ENCODE results near the gene ABCA13.

ABCA13 gene

GRCh38 chr7:48305661-48306060, 134.4 kb downstream of the ABCA13 start:
- Mint-ChIP-seq H3K27me3 (no peaks in the 10 kb centered on the region), H3K9me3 (no peaks in the 10 kb centered on the region), H3K4me1 (ENCODE audit: low read depth) (no peaks in the 10 kb centered on the region), H3K27ac (no peak overlapping the region), H3K36me3 (ENCODE audit: low read depth) (no peaks in the 10 kb centered on the region), H3K4me3 (no peak overlapping the region)
- intact Hi-C loops (cut with micrococcal nuclease) = loop anchor here (10.0 kb wide), 1 partner anchor 859 kb away; no protein-coding TSS in a partner anchor

- H3K27ac Mint-ChIP-seq = no peak overlapping the region
- no peak overlapping the region for H3K4me3 Mint-ChIP-seq
- H3K4me1 Mint-ChIP-seq (ENCODE audit: low read depth) = no peaks in the 10 kb centered on the region
- H3K9me3 Mint-ChIP-seq = no peaks in the 10 kb centered on the region
- H3K36me3 Mint-ChIP-seq (ENCODE audit: low read depth) = no peaks in the 10 kb centered on the region
- intact Hi-C loops (cut with micrococcal nuclease) = loop anchor here (10.0 kb wide), 1 partner anchor 858 kb away; no protein-coding TSS in a partner anchor
- no peaks in the 10 kb centered on the region for H3K27me3 Mint-ChIP-seq
Measured at GRCh38 chr7:48307041-48307714, 135.9 kb downstream of the ABCA13 start.

GRCh38 chr7:48309720-48310119, 138.5 kb downstream of the ABCA13 start:
- Mint-ChIP-seq H3K9me3 (no peaks in the 10 kb centered on the region), H3K36me3 (ENCODE audit: low read depth) (no peaks in the 10 kb centered on the region), H3K4me1 (ENCODE audit: low read depth) (no peaks in the 10 kb centered on the region), H3K4me3 (no peak overlapping the region), H3K27me3 (no peaks in the 10 kb centered on the region), H3K27ac (no peak overlapping the region)
- intact Hi-C loops (cut with micrococcal nuclease) = loop anchor here (10.0 kb wide), 1 partner anchor 855 kb away; no protein-coding TSS in a partner anchor

- H3K9me3 Mint-ChIP-seq = no peaks in the 10 kb centered on the region
- no peaks in the 10 kb centered on the region for H3K36me3 Mint-ChIP-seq (ENCODE audit: low read depth)
- no peaks in the 10 kb centered on the region for H3K27me3 Mint-ChIP-seq
- H3K27ac Mint-ChIP-seq = no peak overlapping the region
- no peaks in the 10 kb centered on the region for H3K4me1 Mint-ChIP-seq (ENCODE audit: low read depth)
- intact Hi-C loops (cut with micrococcal nuclease) = no loop called here
- H3K4me3 Mint-ChIP-seq = no peak overlapping the region
Measured at GRCh38 chr7:48311464-48312100, 140.3 kb downstream of the ABCA13 start.

- Mint-ChIP-seq H3K9me3 (no peaks in the 10 kb centered on the region), H3K36me3 (ENCODE audit: low read depth) (no peaks in the 10 kb centered on the region), H3K4me1 (ENCODE audit: low read depth) (no peaks in the 10 kb centered on the region), H3K27ac (no peak overlapping the region), H3K4me3 (no peak overlapping the region), H3K27me3 (no peaks in the 10 kb centered on the region)
- intact Hi-C loops (cut with micrococcal nuclease) = no loop called here
Measured at GRCh38 chr7:48312151-48312550, 140.9 kb downstream of the ABCA13 start.

GRCh38 chr7:48316768-48317167, 145.5 kb downstream of the ABCA13 start:
- H3K27ac Mint-ChIP-seq = no peak overlapping the region
- no peak overlapping the region for H3K4me3 Mint-ChIP-seq
- no peaks in the 10 kb centered on the region for H3K9me3 Mint-ChIP-seq
- H3K36me3 Mint-ChIP-seq (ENCODE audit: low read depth) = no peaks in the 10 kb centered on the region
- no peaks in the 10 kb centered on the region for H3K27me3 Mint-ChIP-seq
- H3K4me1 Mint-ChIP-seq (ENCODE audit: low read depth) = no peaks in the 10 kb centered on the region
- intact Hi-C loops (cut with micrococcal nuclease) = no loop called here

- H3K27ac Mint-ChIP-seq = no peak overlapping the region
- intact Hi-C loops (cut with micrococcal nuclease) = no loop called here
Measured at GRCh38 chr7:48317360-48317759, 146.1 kb downstream of the ABCA13 start.

GRCh38 chr7:48321319-48322010, 150.2 kb downstream of the ABCA13 start:
- H3K4me3 Mint-ChIP-seq = no peak overlapping the region
- H3K9me3 Mint-ChIP-seq = peaks cover 9% of the 10 kb centered on the region
- intact Hi-C loops (cut with micrococcal nuclease) = no loop called here
- no peaks in the 10 kb centered on the region for H3K27me3 Mint-ChIP-seq
- H3K36me3 Mint-ChIP-seq (ENCODE audit: low read depth) = no peaks in the 10 kb centered on the region
- no peak overlapping the region for H3K27ac Mint-ChIP-seq
- no peaks in the 10 kb centered on the region for H3K4me1 Mint-ChIP-seq (ENCODE audit: low read depth)

More at GRCh38 chr7:48317360-48317759, 146.1 kb downstream of the ABCA13 start:
- H3K36me3 Mint-ChIP-seq (ENCODE audit: low read depth) = no peaks in the 10 kb centered on the region
- no peaks in the 10 kb centered on the region for H3K9me3 Mint-ChIP-seq
- no peaks in the 10 kb centered on the region for H3K27me3 Mint-ChIP-seq
- H3K4me1 Mint-ChIP-seq (ENCODE audit: low read depth) = no peaks in the 10 kb centered on the region
- no peak overlapping the region for H3K4me3 Mint-ChIP-seq

- H3K27ac Mint-ChIP-seq = no peak overlapping the region
- no peaks in the 10 kb centered on the region for H3K4me1 Mint-ChIP-seq (ENCODE audit: low read depth)
- no peaks in the 10 kb centered on the region for H3K36me3 Mint-ChIP-seq (ENCODE audit: low read depth)
- no peak overlapping the region for H3K4me3 Mint-ChIP-seq
- intact Hi-C loops (cut with micrococcal nuclease) = loop anchor here (1.0 kb wide), 1 partner anchor 538 kb away; no protein-coding TSS in a partner anchor
- no peaks in the 10 kb centered on the region for H3K9me3 Mint-ChIP-seq
- H3K27me3 Mint-ChIP-seq = no peaks in the 10 kb centered on the region
Measured at GRCh38 chr7:48337012-48337621, 165.9 kb downstream of the ABCA13 start.

- Mint-ChIP-seq H3K9me3 (no peaks in the 10 kb centered on the region), H3K36me3 (ENCODE audit: low read depth) (no peaks in the 10 kb centered on the region), H3K4me3 (no peak overlapping the region), H3K27me3 (no peaks in the 10 kb centered on the region), H3K4me1 (ENCODE audit: low read depth) (no peaks in the 10 kb centered on the region), H3K27ac (no peak overlapping the region)
- intact Hi-C loops (cut with micrococcal nuclease) = loop anchor here (1.0 kb wide), 1 partner anchor 538 kb away; no protein-coding TSS in a partner anchor
Measured at GRCh38 chr7:48337781-48338180, 166.5 kb downstream of the ABCA13 start.

GRCh38 chr7:48347230-48347825, 176.1 kb downstream of the ABCA13 start:
- Mint-ChIP-seq H3K4me1 (ENCODE audit: low read depth) (peaks cover 25% of the 10 kb centered on the region), H3K27me3 (no peaks in the 10 kb centered on the region), H3K9me3 (no peaks in the 10 kb centered on the region), H3K36me3 (ENCODE audit: low read depth) (no peaks in the 10 kb centered on the region), H3K4me3 (no peak overlapping the region), H3K27ac (no peak overlapping the region)
- intact Hi-C loops (cut with micrococcal nuclease) = no loop called here

GRCh38 chr7:48350515-48350914, 179.3 kb downstream of the ABCA13 start:
- Mint-ChIP-seq H3K9me3 (no peaks in the 10 kb centered on the region), H3K36me3 (ENCODE audit: low read depth) (no peaks in the 10 kb centered on the region), H3K27ac (no peak overlapping the region), H3K4me1 (ENCODE audit: low read depth) (peaks cover 33% of the 10 kb centered on the region), H3K4me3 (no peak overlapping the region), H3K27me3 (no peaks in the 10 kb centered on the region)
- intact Hi-C loops (cut with micrococcal nuclease) = no loop called here

- intact Hi-C loops (cut with micrococcal nuclease) = no loop called here
- Mint-ChIP-seq H3K27ac (no peak overlapping the region), H3K27me3 (no peaks in the 10 kb centered on the region), H3K4me1 (ENCODE audit: low read depth) (peaks cover 33% of the 10 kb centered on the region), H3K36me3 (ENCODE audit: low read depth) (no peaks in the 10 kb centered on the region), H3K9me3 (no peaks in the 10 kb centered on the region), H3K4me3 (no peak overlapping the region)
Measured at GRCh38 chr7:48351900-48352299, 180.6 kb downstream of the ABCA13 start.

All from dendritic cell treated with granulocyte-macrophage colony-stimulating factor and Interleukin-4, amounts not matched to agents 40 ng/mL and 50 ng/mL, for 4 days (primary cell).